OCI-LY1 (cell line): ENCODE results near the gene NAV2.

ENCODE experiments used
- H2AFZ ChIP-seq: fragments of 200-600 bp; sonication (generic), shearing (Covaris generic); 2 replicates; pipeline ENCODE4 v1.6.0; 2014; ENCODE audit warnings: antibody characterized with exemption, mild to moderate bottlenecking, low read length
- H3F3A ChIP-seq: fragments of 200-600 bp; sonication (generic), shearing (Covaris generic); 2 replicates; pipeline ENCODE4 v1.6.0; 2014; ENCODE audit warnings: mild to moderate bottlenecking, antibody characterized with exemption, low read length, moderate library complexity; ENCODE audit not compliant: insufficient read depth
- H3K27ac ChIP-seq: fragments of 200-600 bp; sonication (generic); 2 replicates; pipeline ENCODE4 v1.5.1; 2014; ENCODE audit warnings: low read length, mixed run types, mild to moderate bottlenecking, low read depth; ENCODE audit not compliant: poor library complexity, severe bottlenecking
- H3K27me3 ChIP-seq: fragments of 200-600 bp; sonication (generic); 2 replicates; pipeline ENCODE4 v1.6.0; 2014; ENCODE audit warnings: antibody characterized with exemption, mild to moderate bottlenecking, low read length, moderate library complexity; ENCODE audit not compliant: insufficient read depth
- H3K36me3 ChIP-seq: fragments of 200-600 bp; sonication (generic); 2 replicates; pipeline ENCODE4 v1.6.1; 2014; ENCODE audit warnings: mild to moderate bottlenecking, antibody characterized with exemption, low read length, moderate library complexity, mixed read lengths; ENCODE audit not compliant: insufficient read depth
- H3K4me1 ChIP-seq: fragments of 200-600 bp; sonication (generic); 2 replicates; pipeline ENCODE4 v1.5.1; 2014; ENCODE audit warnings: mild to moderate bottlenecking, low read length, moderate library complexity; ENCODE audit not compliant: insufficient read depth, severe bottlenecking
- H3K4me2 ChIP-seq: fragments of 200-600 bp; sonication (generic), shearing (Covaris generic); 2 replicates; pipeline ENCODE4 v1.6.1; 2014; ENCODE audit warnings: low read length
- H3K4me3 ChIP-seq: fragments of 200-600 bp; sonication (generic); 2 replicates; pipeline ENCODE4 v1.5.1; 2014; ENCODE audit warnings: low read length, low read depth, mild to moderate bottlenecking, mixed read lengths; ENCODE audit not compliant: poor library complexity, severe bottlenecking
- H3K79me2 ChIP-seq: fragments of 200-600 bp; shearing (Covaris generic); 2 replicates; pipeline ENCODE4 v1.6.1; 2016; ENCODE audit warnings: mixed run types, low read length, mixed read lengths; ENCODE audit not compliant: insufficient read depth
- H3K9ac ChIP-seq: fragments of 200-600 bp; sonication (generic), shearing (Covaris generic); 2 replicates; pipeline ENCODE4 v1.6.1; 2014; ENCODE audit warnings: mild to moderate bottlenecking, low read length, mixed read lengths
- H3K9me2 ChIP-seq: fragments of 200-600 bp; sonication (generic), shearing (Covaris generic); 2 replicates; pipeline ENCODE4 v1.6.1; 2014; ENCODE audit warnings: low read depth, mild to moderate bottlenecking, low read length, mixed read lengths
- H3K9me3 ChIP-seq: fragments of 200-600 bp; shearing (Covaris generic); 2 replicates; pipeline ENCODE4 v1.6.1; 2014; ENCODE audit warnings: low read length, mixed read lengths
- H4K20me1 ChIP-seq: fragments of 200-600 bp; sonication (generic), shearing (Covaris generic); 2 replicates; pipeline ENCODE4 v1.6.0; 2016; ENCODE audit warnings: mild to moderate bottlenecking, low read length; ENCODE audit not compliant: insufficient read depth
- CTCF ChIP-seq: fragments of 200-600 bp; sonication (generic), shearing (Covaris generic); IDR thresholded peaks from 2 replicates; pipeline ENCODE4 v1.5.1; 2017; ENCODE audit warnings: mild to moderate bottlenecking, antibody characterized with exemption, low read length, moderate library complexity, mixed read lengths
- EZH2 ChIP-seq: fragments of 200-600 bp; sonication (generic), shearing (Covaris generic); IDR thresholded peaks from 2 replicates; pipeline ENCODE4 v1.8.0; 2017; ENCODE audit warnings: borderline replicate concordance, mixed run types, mild to moderate bottlenecking, antibody characterized with exemption, low read length, moderate library complexity, mixed read lengths

The NAV2 gene

GRCh38 chr11:20159466-20160381, 447.1 kb downstream of the NAV2 start:
- no peaks in the 10 kb centered on the region for H3K9me2 ChIP-seq
- H3K4me1 ChIP-seq: no peaks in the 10 kb centered on the region
- TF ChIP-seq EZH2: no peak
- TF ChIP-seq CTCF: no peak
- H3K9ac ChIP-seq: no peak overlapping the region
- no peaks in the 10 kb centered on the region for H4K20me1 ChIP-seq
- H3K9me3 ChIP-seq: no peaks in the 10 kb centered on the region
- H3F3A ChIP-seq: no peaks in the 10 kb centered on the region
- peaks cover 3% of the 10 kb centered on the region; the same call in 1 of the 2 replicates for H3K27me3 ChIP-seq
- H3K36me3 ChIP-seq: no peaks in the 10 kb centered on the region
- H3K27ac ChIP-seq: no peak overlapping the region
- no peak overlapping the region for H2AFZ ChIP-seq
- H3K79me2 ChIP-seq: no peaks in the 10 kb centered on the region
- H3K4me2 ChIP-seq: no peak overlapping the region
- no peak overlapping the region for H3K4me3 ChIP-seq

- H3K9me3 ChIP-seq: no peaks in the 10 kb centered on the region
- peaks cover 3% of the 10 kb centered on the region; the same call in 1 of the 2 replicates for H3K27me3 ChIP-seq
- no peak within 1 kb of the TSS for H3K27ac ChIP-seq
- H3K9ac ChIP-seq: no peak within 1 kb of the TSS
- H3K36me3 ChIP-seq: no peaks in the 10 kb centered on the region
- no peaks in the 10 kb centered on the region for H3K4me1 ChIP-seq
- H4K20me1 ChIP-seq: no peaks in the 10 kb centered on the region
- no peak within 1 kb of the TSS for H3K4me3 ChIP-seq
- no peaks in the 10 kb centered on the region for H3F3A ChIP-seq
- H3K4me2 ChIP-seq: no peak within 1 kb of the TSS
- no peak within 1 kb of the TSS for H2AFZ ChIP-seq
- H3K79me2 ChIP-seq: no peaks in the 10 kb centered on the region
- no peaks in the 10 kb centered on the region for H3K9me2 ChIP-seq
- no peak for TF ChIP-seq CTCF
- TF ChIP-seq EZH2: no peak
Measured at GRCh38 chr11:20160425-20161229, 448.0 kb downstream of the NAV2 start, which contains the start of gene DBX1. Gene DBX1 (minus strand): TSS chr11:20160475. CDS start chr11:20160324, 151 bp downstream.

- H3K4me3 ChIP-seq: no peak overlapping the region
- H3K4me2 ChIP-seq: no peak overlapping the region
- H3K27me3 ChIP-seq: peaks cover 3% of the 10 kb centered on the region; the same call in 1 of the 2 replicates
- TF ChIP-seq EZH2 (no peak), CTCF (no peak)
- no peak overlapping the region for H3K9ac ChIP-seq
- H3K36me3 ChIP-seq: no peaks in the 10 kb centered on the region
- no peaks in the 10 kb centered on the region for H3K4me1 ChIP-seq
- no peaks in the 10 kb centered on the region for H3K79me2 ChIP-seq
- H3K9me3 ChIP-seq: no peaks in the 10 kb centered on the region
- no peaks in the 10 kb centered on the region for H4K20me1 ChIP-seq
- no peaks in the 10 kb centered on the region for H3F3A ChIP-seq
- no peak overlapping the region for H2AFZ ChIP-seq
- no peak overlapping the region for H3K27ac ChIP-seq
- H3K9me2 ChIP-seq: no peaks in the 10 kb centered on the region
Measured at GRCh38 chr11:20161230-20161918, 448.7 kb downstream of the NAV2 start.
